Activated naive CD4-positive, alpha-beta T cell treated with anti-CD3 and anti-CD28 coated beads, Interleukin-2, amount 50 U/mL, for 24 hours (primary cell): ENCODE data around the gene GET4.
"Not testable (repeated sequence)": the region's sequence is repeated elsewhere in the genome, so short reads cannot be mapped to it uniquely, and the experiment has no call there.

Source experiments
- H3K27ac Mint-ChIP-seq: one replicate; pipeline ENCODE4 v1.8.0; 2021; ENCODE audit warnings: mild to moderate bottlenecking, mixed read lengths
- H3K27me3 Mint-ChIP-seq: one replicate; pipeline ENCODE4 v1.8.0; 2021; ENCODE audit warnings: mixed read lengths
- H3K36me3 Mint-ChIP-seq: one replicate; pipeline ENCODE4 v1.8.0; 2021; ENCODE audit warnings: mixed read lengths
- H3K4me1 Mint-ChIP-seq: one replicate; pipeline ENCODE4 v1.8.0; 2021; ENCODE audit warnings: mixed read lengths
- H3K4me3 Mint-ChIP-seq: one replicate; pipeline ENCODE4 v1.8.0; 2021; ENCODE audit warnings: mild to moderate bottlenecking, mixed read lengths
- H3K9me3 Mint-ChIP-seq: one replicate; pipeline ENCODE4 v1.8.0; 2021; ENCODE audit warnings: mixed read lengths

GET4 gene

GRCh38 chr7:841943-842342 lies 34.4 kb upstream of the GET4 start:
- Mint-ChIP-seq H3K27ac (no peak overlapping the region), H3K27me3 (no peaks in the 10 kb centered on the region), H3K36me3 (peaks cover 8% of the 10 kb centered on the region), H3K4me3 (no peak overlapping the region), H3K9me3 (no peaks in the 10 kb centered on the region), H3K4me1 (peaks cover 7% of the 10 kb centered on the region)

- Mint-ChIP-seq H3K9me3 (no peaks in the 10 kb centered on the region), H3K4me1 (peaks cover 4% of the 10 kb centered on the region), H3K27ac (no peak overlapping the region), H3K4me3 (no peak overlapping the region), H3K27me3 (no peaks in the 10 kb centered on the region), H3K36me3 (peaks cover 8% of the 10 kb centered on the region)
These were observed 33.8 kb upstream of the GET4 start for GRCh38 chr7:842431-843031.

- H3K27me3 Mint-ChIP-seq, result no peaks in the 10 kb centered on the region
- H3K4me1 Mint-ChIP-seq, result no peaks in the 10 kb centered on the region
- H3K36me3 Mint-ChIP-seq, result peaks cover 9% of the 10 kb centered on the region
- no peaks in the 10 kb centered on the region for H3K9me3 Mint-ChIP-seq
- no peak overlapping the region for H3K4me3 Mint-ChIP-seq
- H3K27ac Mint-ChIP-seq, result no peak overlapping the region
These were observed 33.1 kb upstream of the GET4 start for GRCh38 chr7:843230-843629.

- Mint-ChIP-seq H3K4me3 (no peak overlapping the region), H3K27ac (no peak overlapping the region), H3K4me1 (no peaks in the 10 kb centered on the region), H3K27me3 (no peaks in the 10 kb centered on the region), H3K9me3 (no peaks in the 10 kb centered on the region), H3K36me3 (peaks cover 12% of the 10 kb centered on the region)
These were observed 32.3 kb upstream of the GET4 start for GRCh38 chr7:844043-844442.

- no peak overlapping the region for H3K27ac Mint-ChIP-seq
- peaks cover 12% of the 10 kb centered on the region for H3K36me3 Mint-ChIP-seq
- H3K4me1 Mint-ChIP-seq, result no peaks in the 10 kb centered on the region
- H3K27me3 Mint-ChIP-seq, result no peaks in the 10 kb centered on the region
- H3K9me3 Mint-ChIP-seq, result no peaks in the 10 kb centered on the region
- H3K4me3 Mint-ChIP-seq, result no peak overlapping the region
These were observed 31.8 kb upstream of the GET4 start for GRCh38 chr7:844514-844913.

GRCh38 chr7:845091-845490 lies 31.3 kb upstream of the GET4 start:
- peaks cover 9% of the 10 kb centered on the region for H3K36me3 Mint-ChIP-seq
- no peaks in the 10 kb centered on the region for H3K27me3 Mint-ChIP-seq
- no peak overlapping the region for H3K27ac Mint-ChIP-seq
- H3K4me1 Mint-ChIP-seq, result no peaks in the 10 kb centered on the region
- H3K4me3 Mint-ChIP-seq, result no peak overlapping the region
- H3K9me3 Mint-ChIP-seq, result no peaks in the 10 kb centered on the region

GRCh38 chr7:845731-846130 lies 30.6 kb upstream of the GET4 start:
- H3K4me1 Mint-ChIP-seq, result no peaks in the 10 kb centered on the region
- no peaks in the 10 kb centered on the region for H3K9me3 Mint-ChIP-seq
- no peak overlapping the region for H3K27ac Mint-ChIP-seq
- H3K27me3 Mint-ChIP-seq, result no peaks in the 10 kb centered on the region
- H3K36me3 Mint-ChIP-seq, result peaks cover 9% of the 10 kb centered on the region
- H3K4me3 Mint-ChIP-seq, result no peak overlapping the region

GRCh38 chr7:846958-847650 lies 29.2 kb upstream of the GET4 start:
- H3K36me3 Mint-ChIP-seq, H3K4me3 Mint-ChIP-seq: not testable (repeated sequence)

GRCh38 chr7:847728-848127 lies 28.6 kb upstream of the GET4 start:
- H3K27ac Mint-ChIP-seq, H3K36me3 Mint-ChIP-seq, H3K4me3 Mint-ChIP-seq, H3K9me3 Mint-ChIP-seq, H3K27me3 Mint-ChIP-seq, H3K4me1 Mint-ChIP-seq: not testable (repeated sequence)

More at GRCh38 chr7:846958-847650, 29.2 kb upstream of the GET4 start:
- H3K9me3 Mint-ChIP-seq, H3K4me1 Mint-ChIP-seq, H3K27ac Mint-ChIP-seq, H3K27me3 Mint-ChIP-seq: not testable (repeated sequence)

- Mint-ChIP-seq H3K4me3 (no peak overlapping the region), H3K4me1 (no peaks in the 10 kb centered on the region), H3K36me3 (peaks cover 10% of the 10 kb centered on the region), H3K9me3 (no peaks in the 10 kb centered on the region), H3K27me3 (no peaks in the 10 kb centered on the region), H3K27ac (no peak overlapping the region)
These were observed 27.2 kb upstream of the GET4 start for GRCh38 chr7:849145-849544.

- Mint-ChIP-seq H3K4me1 (no peaks in the 10 kb centered on the region), H3K9me3 (no peaks in the 10 kb centered on the region), H3K27ac (no peak overlapping the region), H3K27me3 (no peaks in the 10 kb centered on the region), H3K36me3 (peaks cover 10% of the 10 kb centered on the region), H3K4me3 (no peak overlapping the region)
These were observed 26.6 kb upstream of the GET4 start for GRCh38 chr7:849781-850180.

- no peaks in the 10 kb centered on the region for H3K4me1 Mint-ChIP-seq
- no peak overlapping the region for H3K4me3 Mint-ChIP-seq
- no peaks in the 10 kb centered on the region for H3K27me3 Mint-ChIP-seq
- no peak overlapping the region for H3K27ac Mint-ChIP-seq
- peaks cover 7% of the 10 kb centered on the region for H3K36me3 Mint-ChIP-seq
- no peaks in the 10 kb centered on the region for H3K9me3 Mint-ChIP-seq
These were observed 25.1 kb upstream of the GET4 start for GRCh38 chr7:851204-851603.

- Mint-ChIP-seq H3K4me1 (no peaks in the 10 kb centered on the region), H3K27me3 (no peaks in the 10 kb centered on the region), H3K4me3 (no peak overlapping the region), H3K9me3 (no peaks in the 10 kb centered on the region), H3K27ac (no peak overlapping the region), H3K36me3 (peaks cover 6% of the 10 kb centered on the region)
These were observed 22.8 kb upstream of the GET4 start for GRCh38 chr7:853366-854117.

- Mint-ChIP-seq H3K9me3 (no peaks in the 10 kb centered on the region), H3K4me1 (no peaks in the 10 kb centered on the region), H3K27me3 (no peaks in the 10 kb centered on the region), H3K4me3 (no peak overlapping the region), H3K36me3 (peaks cover 6% of the 10 kb centered on the region), H3K27ac (no peak overlapping the region)
These were observed 22.1 kb upstream of the GET4 start for GRCh38 chr7:854118-854775.

GRCh38 chr7:855686-856369 lies 20.5 kb upstream of the GET4 start:
- Mint-ChIP-seq H3K27ac (no peak overlapping the region), H3K27me3 (no peaks in the 10 kb centered on the region), H3K9me3 (no peaks in the 10 kb centered on the region), H3K4me3 (no peak overlapping the region), H3K4me1 (no peaks in the 10 kb centered on the region), H3K36me3 (peaks cover 16% of the 10 kb centered on the region)
